Dendritic cell treated with granulocyte-macrophage colony-stimulating factor and Interleukin-4, amounts not matched to agents 40 ng/mL and 50 ng/mL, for 4 days (primary cell): ENCODE results near the gene C1QA.
A peak's percentile ranks its signal among the peaks of the same experiment; 100 is the strongest.

Source experiments
- H3K27ac Mint-ChIP-seq: one replicate; pipeline ENCODE4 v1.8.0; 2022; ENCODE audit warnings: mild to moderate bottlenecking, mixed read lengths
- H3K27me3 Mint-ChIP-seq: one replicate; pipeline ENCODE4 v1.8.0; 2022; ENCODE audit warnings: mild to moderate bottlenecking, mixed read lengths
- H3K36me3 Mint-ChIP-seq: one replicate; pipeline ENCODE4 v1.8.0; 2022; ENCODE audit warnings: low read depth, mixed read lengths
- H3K4me1 Mint-ChIP-seq: one replicate; pipeline ENCODE4 v1.8.0; 2022; ENCODE audit warnings: low read depth, mixed read lengths
- H3K4me3 Mint-ChIP-seq: one replicate; pipeline ENCODE4 v1.8.0; 2022; ENCODE audit warnings: mild to moderate bottlenecking, moderate library complexity, mixed read lengths
- H3K9me3 Mint-ChIP-seq: one replicate; pipeline ENCODE4 v1.8.0; 2022; ENCODE audit warnings: mixed read lengths
- intact Hi-C: fragments of 100-400 bp; cut with micrococcal nuclease; formaldehyde crosslinking; loops from one replicate; pipeline ENCODE4 v1.15.0; 2022

Gene C1QA, protein sequence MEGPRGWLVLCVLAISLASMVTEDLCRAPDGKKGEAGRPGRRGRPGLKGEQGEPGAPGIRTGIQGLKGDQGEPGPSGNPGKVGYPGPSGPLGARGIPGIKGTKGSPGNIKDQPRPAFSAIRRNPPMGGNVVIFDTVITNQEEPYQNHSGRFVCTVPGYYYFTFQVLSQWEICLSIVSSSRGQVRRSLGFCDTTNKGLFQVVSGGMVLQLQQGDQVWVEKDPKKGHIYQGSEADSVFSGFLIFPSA

DNA sequence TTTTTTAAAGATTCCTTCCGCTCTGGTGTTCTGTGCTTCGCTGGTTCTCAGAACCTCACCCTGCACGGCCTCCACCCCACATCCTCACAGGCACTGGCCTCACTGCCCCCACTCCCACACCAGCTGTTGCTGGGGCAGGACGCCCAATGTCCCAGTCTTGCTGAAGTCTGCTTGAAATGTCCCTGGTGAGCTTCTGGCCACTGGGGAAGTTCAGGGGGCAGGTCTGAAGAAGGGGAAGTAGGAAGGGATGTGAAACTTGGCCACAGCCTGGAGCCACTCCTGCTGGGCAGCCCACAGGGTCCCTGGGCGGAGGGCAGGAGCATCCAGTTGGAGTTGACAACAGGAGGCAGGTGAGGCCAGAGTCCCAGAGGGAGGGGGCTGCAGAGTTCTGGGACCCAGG lies at the start of gene C1QA:
Gene C1QA, plus strand, starts transcription at position 276 of the 400 bp plus-strand sequence. CDS start 989 bp downstream, outside the sequence.
- Mint-ChIP-seq H3K4me3 (peak within 1 kb of the TSS; percentile 79), H3K27me3 (peaks cover 30% of the 10 kb centered on the region), H3K36me3 (peaks cover 51% of the 10 kb centered on the region), H3K4me1 (peaks cover 64% of the 10 kb centered on the region), H3K9me3 (no peaks in the 10 kb centered on the region), H3K27ac (peak within 1 kb of the TSS; percentile 72)
- intact Hi-C loops, result no loop called here

DNA sequence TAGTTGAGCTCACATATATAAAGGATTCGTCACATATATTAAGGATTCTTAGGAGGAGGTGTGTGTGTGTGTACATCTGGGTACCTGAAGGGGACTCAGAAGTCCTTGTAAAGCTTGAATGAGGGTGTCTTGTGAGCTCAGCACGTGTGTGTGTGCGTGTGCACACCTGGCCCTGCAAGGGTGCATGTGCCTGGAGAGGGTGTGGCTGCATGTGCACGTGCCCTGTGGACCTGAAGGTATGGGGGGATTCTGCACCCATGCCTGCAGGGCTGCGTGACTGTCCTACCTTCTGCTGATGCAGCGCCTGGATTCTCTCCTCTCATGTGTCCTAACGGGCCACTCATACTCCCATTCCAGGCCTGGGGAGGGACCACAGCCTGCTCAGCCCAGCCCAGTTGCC lies 49.2 kb upstream of the C1QA start:
- intact Hi-C loops, result no loop called here
- Mint-ChIP-seq H3K27me3 (peaks cover 21% of the 10 kb centered on the region), H3K36me3 (no peaks in the 10 kb centered on the region), H3K4me3 (no peak overlapping the region), H3K27ac (no peak overlapping the region), H3K9me3 (no peaks in the 10 kb centered on the region), H3K4me1 (peaks cover 13% of the 10 kb centered on the region)

GRCh38 chr1:22588899-22589422 lies 47.5 kb upstream of the C1QA start:
- peaks cover 30% of the 10 kb centered on the region for H3K27me3 Mint-ChIP-seq

DNA sequence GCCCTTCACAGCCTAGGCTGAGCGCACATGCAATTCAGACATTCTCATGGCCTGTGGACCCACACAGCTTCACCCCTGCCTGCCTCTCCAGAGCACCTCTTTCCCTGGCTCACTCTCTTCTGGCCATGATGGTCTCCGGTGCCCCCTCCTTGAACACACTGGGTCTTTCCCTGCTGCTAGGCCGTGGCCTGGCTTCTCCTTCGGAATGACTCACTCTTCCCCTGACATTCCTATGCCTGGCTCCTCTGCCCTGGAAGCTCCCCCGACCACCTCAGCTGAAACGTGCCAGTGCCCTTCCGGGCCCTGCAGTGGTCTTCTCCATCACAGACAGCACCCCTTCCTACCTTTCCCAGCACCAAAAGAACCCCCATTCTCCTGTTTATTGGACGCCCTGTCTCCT lies 44.9 kb upstream of the C1QA start:
- H3K9me3 Mint-ChIP-seq, result no peaks in the 10 kb centered on the region
- H3K4me3 Mint-ChIP-seq, result no peak overlapping the region
- intact Hi-C loops, result no loop called here

More at GRCh38 chr1:22588899-22589422, 47.5 kb upstream of the C1QA start:
- Mint-ChIP-seq H3K36me3 (no peaks in the 10 kb centered on the region), H3K27ac (no peak overlapping the region), H3K9me3 (no peaks in the 10 kb centered on the region), H3K4me1 (peaks cover 13% of the 10 kb centered on the region), H3K4me3 (no peak overlapping the region)
- intact Hi-C loops, result no loop called here

GRCh38 chr1:22592051-22592450 lies 44.4 kb upstream of the C1QA start:
- intact Hi-C loops, result no loop called here
- Mint-ChIP-seq H3K27me3 (peaks cover 40% of the 10 kb centered on the region), H3K36me3 (no peaks in the 10 kb centered on the region), H3K4me3 (no peak overlapping the region), H3K4me1 (peaks cover 23% of the 10 kb centered on the region), H3K27ac (no peak overlapping the region), H3K9me3 (no peaks in the 10 kb centered on the region)

More for the DNA sequence above, 44.9 kb upstream of the C1QA start:
- no peaks in the 10 kb centered on the region for H3K36me3 Mint-ChIP-seq
- peaks cover 23% of the 10 kb centered on the region for H3K4me1 Mint-ChIP-seq
- H3K27me3 Mint-ChIP-seq, result peaks cover 39% of the 10 kb centered on the region
- H3K27ac Mint-ChIP-seq, result no peak overlapping the region

DNA sequence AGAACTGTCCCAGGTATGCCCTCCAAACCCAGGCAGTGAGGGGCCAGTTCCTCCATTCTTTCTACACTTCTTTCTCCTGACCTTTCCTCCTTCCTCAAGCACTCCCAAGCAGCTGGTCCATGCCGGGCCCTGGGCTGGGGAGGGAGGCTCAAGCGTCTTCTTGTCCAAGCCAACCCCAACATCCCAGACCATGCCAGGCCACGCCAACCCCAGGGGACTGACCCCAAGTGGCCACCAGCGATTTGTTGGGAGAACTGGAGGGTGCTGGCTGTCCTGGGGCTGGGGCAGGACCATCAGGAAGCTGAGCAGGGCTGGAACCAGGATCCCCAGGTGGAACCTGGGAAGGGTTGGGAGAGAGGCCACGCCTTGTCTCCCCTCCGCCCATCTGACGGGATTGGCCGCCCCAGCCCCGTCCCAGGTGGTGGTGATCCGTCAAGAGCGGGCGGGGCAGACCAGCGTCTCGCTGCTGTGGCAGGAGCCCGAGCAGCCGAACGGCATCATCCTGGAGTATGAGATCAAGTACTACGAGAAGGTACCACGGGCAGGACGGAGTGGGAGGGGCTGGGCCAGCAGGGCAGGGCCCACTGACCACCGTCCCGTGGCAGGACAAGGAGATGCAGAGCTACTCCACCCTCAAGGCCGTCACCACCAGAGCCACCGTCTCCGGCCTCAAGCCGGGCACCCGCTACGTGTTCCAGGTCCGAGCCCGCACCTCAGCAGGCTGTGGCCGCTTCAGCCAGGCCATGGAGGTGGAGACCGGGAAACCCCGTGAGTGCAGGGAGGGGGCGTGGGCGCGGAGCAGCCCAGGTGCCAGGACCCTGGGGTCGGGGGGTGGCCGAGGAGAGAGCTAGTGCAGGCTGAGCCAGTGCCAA lies 43.3 kb upstream of the C1QA start:
- intact Hi-C loops, result no loop called here
- H3K9me3 Mint-ChIP-seq, result no peaks in the 10 kb centered on the region
- no peak overlapping the region for H3K27ac Mint-ChIP-seq
- H3K4me1 Mint-ChIP-seq, result peaks cover 23% of the 10 kb centered on the region
- H3K36me3 Mint-ChIP-seq, result no peaks in the 10 kb centered on the region
- peaks cover 45% of the 10 kb centered on the region for H3K27me3 Mint-ChIP-seq
- H3K4me3 Mint-ChIP-seq, result no peak overlapping the region

DNA sequence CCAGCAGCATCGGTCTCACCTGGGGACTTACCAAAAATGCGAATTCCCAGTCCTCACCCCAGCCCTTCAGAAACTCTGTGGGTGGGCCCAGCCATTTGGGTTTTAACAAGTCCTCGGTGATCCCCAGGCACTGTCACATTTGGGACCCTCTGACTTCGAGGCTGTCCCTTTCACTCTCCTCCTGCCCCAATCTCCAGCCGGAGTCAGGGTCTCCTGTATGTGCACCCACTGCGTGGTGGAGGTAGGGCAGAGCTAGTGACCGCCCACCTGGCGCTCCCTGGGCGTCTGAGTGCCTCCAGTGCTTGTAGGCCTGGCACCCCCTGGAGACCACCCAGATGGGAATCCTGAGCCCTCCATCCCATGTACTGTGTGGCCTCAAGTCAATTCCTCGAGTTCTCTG lies 42.0 kb upstream of the C1QA start:
- Mint-ChIP-seq H3K9me3 (no peaks in the 10 kb centered on the region), H3K27me3 (peaks cover 45% of the 10 kb centered on the region), H3K4me3 (no peak overlapping the region), H3K36me3 (no peaks in the 10 kb centered on the region), H3K27ac (no peak overlapping the region), H3K4me1 (peaks cover 23% of the 10 kb centered on the region)
- intact Hi-C loops, result no loop called here

DNA sequence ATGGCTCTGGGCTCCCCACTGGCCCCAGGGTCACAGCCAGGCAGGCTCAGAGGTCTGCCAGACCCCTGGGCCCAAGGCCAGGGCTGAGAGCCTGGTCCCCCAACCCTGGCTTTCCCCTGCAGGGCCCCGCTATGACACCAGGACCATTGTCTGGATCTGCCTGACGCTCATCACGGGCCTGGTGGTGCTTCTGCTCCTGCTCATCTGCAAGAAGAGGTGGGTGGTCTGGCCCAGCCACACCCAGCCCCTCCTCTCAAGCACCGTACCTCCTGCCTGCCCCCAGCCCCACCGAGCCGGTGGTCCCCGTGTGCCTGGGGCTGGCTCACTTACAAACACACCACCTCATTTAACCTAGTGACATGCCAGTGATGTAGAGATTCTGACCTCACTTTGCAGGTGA lies 41.3 kb upstream of the C1QA start:
- peaks cover 19% of the 10 kb centered on the region for H3K4me1 Mint-ChIP-seq
- H3K9me3 Mint-ChIP-seq, result no peaks in the 10 kb centered on the region
- no peaks in the 10 kb centered on the region for H3K36me3 Mint-ChIP-seq
- H3K27me3 Mint-ChIP-seq, result peaks cover 43% of the 10 kb centered on the region
- H3K4me3 Mint-ChIP-seq, result no peak overlapping the region
- no peak overlapping the region for H3K27ac Mint-ChIP-seq
- intact Hi-C loops, result no loop called here

DNA sequence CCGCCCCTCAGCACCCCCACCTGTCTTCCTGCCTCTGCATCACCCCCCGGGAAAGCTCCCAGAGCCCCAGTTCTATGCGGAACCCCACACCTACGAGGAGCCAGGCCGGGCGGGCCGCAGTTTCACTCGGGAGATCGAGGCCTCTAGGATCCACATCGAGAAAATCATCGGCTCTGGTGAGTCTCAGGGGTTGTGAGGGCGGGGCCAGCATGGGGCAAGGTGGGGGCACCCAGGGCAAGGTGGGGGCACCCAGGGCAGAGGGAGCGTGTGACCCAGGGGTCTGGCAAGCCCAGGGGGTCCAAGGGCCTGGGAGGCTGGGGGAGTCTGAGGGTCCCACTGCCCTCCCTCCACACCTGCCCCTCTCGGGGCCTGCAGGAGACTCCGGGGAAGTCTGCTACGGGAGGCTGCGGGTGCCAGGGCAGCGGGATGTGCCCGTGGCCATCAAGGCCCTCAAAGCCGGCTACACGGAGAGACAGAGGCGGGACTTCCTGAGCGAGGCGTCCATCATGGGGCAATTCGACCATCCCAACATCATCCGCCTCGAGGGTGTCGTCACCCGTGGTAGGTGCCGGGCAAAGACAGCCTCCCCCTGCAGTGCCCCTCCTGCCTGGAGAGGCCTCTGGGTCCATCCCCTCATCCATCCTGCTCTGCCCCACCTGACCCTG lies 39.0 kb upstream of the C1QA start:
- Mint-ChIP-seq H3K27ac (no peak overlapping the region), H3K4me3 (no peak overlapping the region), H3K36me3 (no peaks in the 10 kb centered on the region), H3K9me3 (no peaks in the 10 kb centered on the region), H3K4me1 (peaks cover 10% of the 10 kb centered on the region), H3K27me3 (peaks cover 27% of the 10 kb centered on the region)
- intact Hi-C loops, result no loop called here

DNA sequence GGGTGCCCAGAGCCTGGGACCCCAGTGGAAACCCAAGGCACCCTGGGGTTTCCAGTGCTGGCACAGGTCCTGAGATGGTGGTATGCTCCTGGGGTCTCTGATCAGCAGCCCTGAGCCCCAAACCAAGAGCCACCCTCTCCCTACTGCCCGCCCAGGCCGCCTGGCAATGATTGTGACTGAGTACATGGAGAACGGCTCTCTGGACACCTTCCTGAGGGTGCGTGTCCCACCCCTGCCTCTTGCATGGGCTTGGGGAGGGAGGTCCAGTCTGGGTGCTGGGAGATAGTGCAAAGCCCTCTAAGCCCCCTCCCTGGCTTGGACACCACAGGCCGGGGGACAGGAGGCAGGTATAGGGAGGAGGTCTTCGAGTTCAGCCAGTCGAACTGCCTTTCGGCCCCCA lies 38.4 kb upstream of the C1QA start:
- intact Hi-C loops, result no loop called here
- Mint-ChIP-seq H3K9me3 (no peaks in the 10 kb centered on the region), H3K36me3 (no peaks in the 10 kb centered on the region), H3K4me1 (peaks cover 10% of the 10 kb centered on the region), H3K27me3 (peaks cover 24% of the 10 kb centered on the region), H3K27ac (no peak overlapping the region), H3K4me3 (no peak overlapping the region)

DNA sequence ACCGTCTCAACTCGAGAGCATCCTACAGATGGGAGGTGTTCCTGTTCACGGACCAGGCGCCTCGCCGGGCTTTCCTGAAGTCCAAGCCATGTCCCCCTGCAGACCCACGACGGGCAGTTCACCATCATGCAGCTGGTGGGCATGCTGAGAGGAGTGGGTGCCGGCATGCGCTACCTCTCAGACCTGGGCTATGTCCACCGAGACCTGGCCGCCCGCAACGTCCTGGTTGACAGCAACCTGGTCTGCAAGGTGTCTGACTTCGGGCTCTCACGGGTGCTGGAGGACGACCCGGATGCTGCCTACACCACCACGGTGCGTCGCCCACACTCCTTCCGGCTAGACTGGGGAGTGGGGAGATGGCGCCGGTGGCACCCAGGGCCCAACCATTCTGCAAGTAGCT lies 37.7 kb upstream of the C1QA start:
- intact Hi-C loops, result no loop called here
- no peak overlapping the region for H3K27ac Mint-ChIP-seq
- peaks cover 24% of the 10 kb centered on the region for H3K27me3 Mint-ChIP-seq
- H3K9me3 Mint-ChIP-seq, result no peaks in the 10 kb centered on the region
- peaks cover 10% of the 10 kb centered on the region for H3K4me1 Mint-ChIP-seq
- no peaks in the 10 kb centered on the region for H3K36me3 Mint-ChIP-seq
- H3K4me3 Mint-ChIP-seq, result no peak overlapping the region

- Mint-ChIP-seq H3K9me3 (no peaks in the 10 kb centered on the region), H3K27me3 (peaks cover 31% of the 10 kb centered on the region), H3K4me1 (peaks cover 2% of the 10 kb centered on the region), H3K36me3 (no peaks in the 10 kb centered on the region), H3K4me3 (no peak overlapping the region), H3K27ac (no peak overlapping the region)
- intact Hi-C loops, result no loop called here
Observed at GRCh38 chr1:22600071-22600816, 36.2 kb upstream of the C1QA start.

- intact Hi-C loops, result no loop called here
- Mint-ChIP-seq H3K27ac (no peak overlapping the region), H3K4me1 (no peaks in the 10 kb centered on the region), H3K9me3 (no peaks in the 10 kb centered on the region), H3K36me3 (no peaks in the 10 kb centered on the region), H3K27me3 (peaks cover 28% of the 10 kb centered on the region), H3K4me3 (no peak overlapping the region)
Observed at GRCh38 chr1:22600817-22601605, 35.4 kb upstream of the C1QA start.
